ENCODE measurements around the gene AK5.

Gene AK5

DNA sequence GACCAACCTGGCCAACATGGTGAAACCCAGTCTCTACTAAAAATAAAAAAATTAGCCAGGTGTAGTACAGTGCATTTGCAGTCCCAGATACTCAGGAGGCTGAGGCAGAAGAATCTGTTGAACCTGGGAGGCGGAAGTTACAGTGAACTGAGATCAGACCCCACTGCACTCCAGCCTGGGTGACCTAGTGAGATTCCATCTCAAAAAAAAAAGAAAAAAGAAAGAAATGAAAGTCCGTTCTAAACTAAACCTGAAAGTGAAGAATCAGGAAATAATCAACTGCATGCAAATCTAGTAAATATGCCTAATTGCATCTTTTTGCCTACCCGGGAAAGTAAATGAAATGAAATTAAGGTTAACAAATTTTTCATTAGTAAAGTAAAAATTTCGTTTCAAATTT is 301.1 kb downstream of the AK5 start:
- TF ChIP-seq, protein P1, sequence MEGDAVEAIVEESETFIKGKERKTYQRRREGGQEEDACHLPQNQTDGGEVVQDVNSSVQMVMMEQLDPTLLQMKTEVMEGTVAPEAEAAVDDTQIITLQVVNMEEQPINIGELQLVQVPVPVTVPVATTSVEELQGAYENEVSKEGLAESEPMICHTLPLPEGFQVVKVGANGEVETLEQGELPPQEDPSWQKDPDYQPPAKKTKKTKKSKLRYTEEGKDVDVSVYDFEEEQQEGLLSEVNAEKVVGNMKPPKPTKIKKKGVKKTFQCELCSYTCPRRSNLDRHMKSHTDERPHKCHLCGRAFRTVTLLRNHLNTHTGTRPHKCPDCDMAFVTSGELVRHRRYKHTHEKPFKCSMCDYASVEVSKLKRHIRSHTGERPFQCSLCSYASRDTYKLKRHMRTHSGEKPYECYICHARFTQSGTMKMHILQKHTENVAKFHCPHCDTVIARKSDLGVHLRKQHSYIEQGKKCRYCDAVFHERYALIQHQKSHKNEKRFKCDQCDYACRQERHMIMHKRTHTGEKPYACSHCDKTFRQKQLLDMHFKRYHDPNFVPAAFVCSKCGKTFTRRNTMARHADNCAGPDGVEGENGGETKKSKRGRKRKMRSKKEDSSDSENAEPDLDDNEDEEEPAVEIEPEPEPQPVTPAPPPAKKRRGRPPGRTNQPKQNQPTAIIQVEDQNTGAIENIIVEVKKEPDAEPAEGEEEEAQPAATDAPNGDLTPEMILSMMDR (IDR thresholded peaks at IDR 0.05), result no peak
- H3K4me3 ChIP-seq, result no peak overlapping the region
- H3K27ac ChIP-seq, result no peak overlapping the region
- DNase-seq (ENCODE audit: low spot score), result no peak

DNA sequence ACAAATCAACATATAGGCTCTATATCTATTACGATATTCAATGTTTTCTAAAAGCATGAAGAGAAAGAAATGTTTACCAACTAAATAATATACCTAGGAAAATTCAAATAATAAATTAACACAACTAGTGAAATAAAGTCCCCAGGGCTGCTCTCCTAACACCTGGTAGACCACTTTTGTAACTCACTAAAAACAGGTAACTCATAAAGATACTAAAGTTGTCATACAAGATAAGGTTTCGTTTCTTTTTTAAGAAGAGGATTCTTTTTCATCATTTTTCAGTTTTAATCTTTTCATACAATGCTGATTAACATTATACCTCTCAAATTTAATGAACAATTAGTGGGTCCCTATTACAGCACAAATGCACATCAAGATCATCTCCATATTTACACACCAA is 301.7 kb downstream of the AK5 start:
- H3K4me3 ChIP-seq, result no peak overlapping the region
- TF ChIP-seq, protein P1 (IDR thresholded peaks at IDR 0.05), result no peak
- DNase-seq (ENCODE audit: low spot score), result no peak

DNA sequence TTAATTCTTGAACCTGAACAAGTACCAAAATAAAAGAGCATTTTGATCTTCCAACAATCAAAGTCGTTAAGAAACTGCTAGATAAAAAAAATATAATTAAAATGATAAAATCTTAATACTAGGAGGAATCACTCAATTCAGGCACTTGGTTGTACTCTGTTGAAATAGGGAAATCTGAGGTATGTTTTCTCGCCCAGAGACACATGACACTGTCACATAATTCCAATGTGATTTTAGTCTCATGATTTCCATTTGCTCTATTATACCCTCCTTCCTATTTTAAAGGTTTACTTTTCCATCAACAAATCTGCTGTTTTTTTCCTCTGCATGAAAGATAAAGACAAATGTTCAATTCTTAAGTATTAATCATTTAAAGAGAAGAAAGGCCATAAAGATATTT is 303.1 kb downstream of the AK5 start:
- TF ChIP-seq, protein P1 (IDR thresholded peaks at IDR 0.05), result no peak
- no peak for DNase-seq (ENCODE audit: low spot score)
- no peak overlapping the region for H3K4me3 ChIP-seq
- H3K27ac ChIP-seq, result no peak overlapping the region

More for the DNA sequence above, 301.7 kb downstream of the AK5 start:
- H3K27ac ChIP-seq, result no peak overlapping the region

DNA sequence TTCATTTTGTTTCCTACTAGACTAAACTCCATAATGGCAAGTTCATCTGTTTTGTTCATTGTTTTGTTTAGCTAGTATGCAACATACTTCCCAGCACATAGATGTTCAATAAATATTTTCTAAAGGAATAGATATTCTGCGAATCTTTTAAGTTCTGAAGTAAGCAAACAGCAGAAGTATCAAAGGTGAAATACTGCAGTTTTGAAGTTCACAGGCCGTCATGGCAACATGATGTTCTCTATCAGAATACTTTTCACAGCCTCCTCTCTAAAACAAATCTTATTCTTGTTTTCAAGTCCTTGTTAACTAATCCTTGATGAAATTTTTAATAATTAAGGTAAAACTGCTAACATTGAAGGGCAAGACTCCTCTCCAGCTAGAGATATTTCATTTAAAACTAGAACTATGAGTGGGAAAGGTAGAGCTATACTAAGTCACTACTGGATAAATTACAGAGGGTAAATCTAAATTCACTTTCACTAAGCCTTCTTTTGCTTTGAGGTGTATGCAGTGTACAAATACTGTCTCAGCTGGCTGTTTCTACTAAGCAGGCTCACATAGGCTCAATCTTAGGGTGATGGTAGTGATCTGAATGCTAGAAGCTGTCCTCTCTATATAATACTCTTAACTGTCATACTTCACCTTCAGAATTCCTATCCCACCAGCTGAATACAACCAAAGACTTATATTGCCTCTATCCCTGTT is 303.9 kb downstream of the AK5 start:
- TF ChIP-seq, protein P1 (IDR thresholded peaks at IDR 0.05), result no peak

DNA sequence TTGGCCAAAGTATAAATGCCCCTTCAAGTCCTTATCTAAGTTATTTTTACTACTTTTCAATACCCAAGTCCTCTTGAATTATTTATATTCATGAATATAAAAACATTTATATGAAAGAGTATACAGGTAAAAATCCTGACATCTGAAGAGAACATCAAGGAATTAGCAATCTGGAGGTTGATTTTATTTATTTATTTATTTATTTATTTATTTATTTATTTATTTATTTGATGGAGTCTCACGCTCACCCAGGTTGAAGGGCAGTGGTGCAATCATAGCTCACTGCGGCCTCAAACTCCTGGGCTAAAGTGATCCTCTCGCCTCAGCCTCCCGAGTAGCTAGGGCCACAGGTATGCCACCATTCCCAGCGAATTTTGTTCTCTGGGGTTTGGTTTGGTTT is 307.4 kb downstream of the AK5 start:
- no peak overlapping the region for H3K27ac ChIP-seq
- no peak for DNase-seq (ENCODE audit: low spot score)
- no peak overlapping the region for H3K4me3 ChIP-seq
- TF ChIP-seq, protein P1 (IDR thresholded peaks at IDR 0.05), result no peak

More for the DNA sequence above, 303.9 kb downstream of the AK5 start:
- no peak for DNase-seq (ENCODE audit: low spot score)
- no peak overlapping the region for H3K4me3 ChIP-seq
- no peak overlapping the region for H3K27ac ChIP-seq

DNA sequence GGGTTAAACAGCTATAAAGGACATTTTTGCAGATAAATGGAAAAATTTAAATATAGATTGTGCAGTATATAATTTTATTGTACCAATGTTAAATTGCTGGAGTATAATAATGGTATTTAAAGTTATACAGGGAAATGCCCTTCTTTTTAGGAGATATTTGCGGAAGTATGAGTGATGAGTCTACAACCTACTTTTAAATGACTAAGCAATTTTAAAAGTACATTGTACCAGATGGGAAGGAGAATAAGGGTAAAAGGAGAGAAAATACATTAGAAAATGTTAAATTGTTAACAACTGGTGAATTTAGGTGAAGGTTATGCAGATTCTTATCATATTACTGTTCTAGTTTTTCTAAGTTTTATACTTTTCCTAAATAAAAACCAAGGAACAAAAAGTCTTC is 308.8 kb downstream of the AK5 start:
- no peak overlapping the region for H3K4me3 ChIP-seq
- no peak for DNase-seq (ENCODE audit: low spot score)
- TF ChIP-seq, protein P1 (IDR thresholded peaks at IDR 0.05), result no peak
- H3K27ac ChIP-seq, result no peak overlapping the region

DNA sequence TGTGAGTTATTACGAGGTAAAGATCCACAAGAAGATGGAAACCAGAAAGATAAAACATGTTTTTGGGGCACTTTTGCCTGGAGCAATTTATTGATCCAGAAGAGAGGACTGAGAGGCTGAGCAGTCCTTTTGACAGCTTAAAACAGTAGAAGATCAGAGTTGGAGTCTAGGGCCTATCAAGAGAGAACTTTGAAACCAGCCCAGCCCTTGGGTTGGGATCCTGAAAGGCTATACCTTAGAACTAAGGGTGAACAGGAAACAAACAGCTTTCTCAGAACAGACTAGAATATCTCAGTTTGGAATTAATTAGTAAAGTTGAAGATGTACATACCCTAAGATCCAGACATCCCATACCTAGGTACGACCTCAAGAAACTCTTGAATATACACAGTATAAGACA is 311.1 kb downstream of the AK5 start:
- Histone ChIP-seq H3K4me3 (no peak overlapping the region), H3K27ac (no peak overlapping the region)
- no peak for DNase-seq (ENCODE audit: low spot score)
- TF ChIP-seq, protein P1 (IDR thresholded peaks at IDR 0.05), result no peak
